Upper lobe of right lung (tissue), 1 donor: Measurements from ENCODE around the gene GPN2. TPM values are rescaled to one million over a fixed set of nuclear protein-coding genes. Genes with fewer than 3 reads are reported as not detected.
A peak's percentile ranks its signal among the peaks of the same experiment; 100 is the strongest.

Source experiments
- ATAC-seq: fragments of 200-7000 bp; cut with Tn5 transposase; one replicate; pipeline ENCODE4 v1.9.1; 2020; ENCODE audit warnings: mild to moderate bottlenecking, moderate library complexity
- DNase-seq: peaks from one replicate; pipeline ENCODE4 v3.0.0-alpha.2; 2020
- H3K27ac ChIP-seq: fragments of 200-600 bp; one replicate; pipeline ENCODE4 v1.8.0; 2022
- H3K27me3 ChIP-seq: fragments of 200-600 bp; one replicate; pipeline ENCODE4 v1.8.0; 2022; ENCODE audit warnings: mild to moderate bottlenecking
- H3K36me3 ChIP-seq: fragments of 200-600 bp; one replicate; pipeline ENCODE4 v1.8.0; 2022
- H3K4me1 ChIP-seq: fragments of 200-600 bp; one replicate; pipeline ENCODE4 v1.8.0; 2022
- H3K4me3 ChIP-seq: fragments of 200-600 bp; one replicate; pipeline ENCODE4 v1.8.0; 2022; ENCODE audit warnings: mild to moderate bottlenecking
- H3K9me3 ChIP-seq: fragments of 200-600 bp; one replicate; pipeline ENCODE4 v1.8.0; 2022
- CTCF ChIP-seq: fragments of 200-600 bp; IDR thresholded peaks from one replicate; pipeline ENCODE4 v1.8.0; 2022; ENCODE audit warnings: antibody characterized with exemption
- intact Hi-C: fragments of 100-400 bp; cut with DNase I; formaldehyde crosslinking; loops from one replicate; pipeline ENCODE4 v1.11.0; 2022
- total RNA-seq: library from RNA; stranded (reverse); fragmentation: NEBNext Ultra II Directional; extraction: Animal tissue kit (Norgen Biotek cat#: 25700); gene quantifications from one replicate; pipeline ENCODE4 v1.2.1, GENCODE V29; 2021
- donor health status: DM: no; HTN: yes; CAD: no; lungs with severe emphysema.

Gene GPN2
- total RNA-seq, 1 donor from 2014 or later = 24.6 TPM

DNA sequence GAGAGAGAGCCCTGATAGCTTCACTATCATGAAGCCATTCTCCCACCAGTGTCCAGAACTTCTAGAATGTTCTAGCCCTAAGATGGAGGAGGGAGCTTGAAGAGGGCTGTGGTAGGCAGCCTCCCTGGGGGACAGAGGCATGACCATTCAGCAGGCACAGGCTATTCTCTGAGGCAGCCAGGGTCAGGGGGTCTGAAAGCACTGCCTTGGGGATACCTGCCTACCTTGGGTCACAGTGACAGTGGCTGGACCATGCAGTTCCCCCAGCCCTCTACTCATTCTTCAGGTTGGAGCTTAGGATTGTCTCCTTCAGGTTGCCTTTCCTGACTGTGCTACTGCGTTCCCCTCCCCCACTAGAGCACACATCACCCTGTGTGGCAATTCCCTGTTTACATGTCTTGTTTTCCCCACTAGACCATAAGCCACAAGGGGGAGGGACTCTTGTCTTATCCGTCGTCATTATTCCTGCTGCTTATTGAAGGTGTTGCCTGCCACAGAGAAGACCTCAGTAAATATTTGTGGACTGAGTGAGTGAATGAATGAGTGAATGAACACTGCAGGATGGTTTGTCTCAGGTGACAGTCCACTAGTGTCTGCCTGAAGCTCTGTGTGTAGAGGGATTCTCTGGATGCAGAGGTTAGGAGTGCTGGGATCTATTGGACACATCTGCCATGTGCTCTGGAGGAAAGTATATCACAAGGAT, 58.4 kb downstream of the GPN2 start:
- DNase-seq = no peak
- Histone ChIP-seq H3K4me3 (no peak overlapping the region), H3K27me3 (no peaks in the 10 kb centered on the region), H3K4me1 (peaks cover 32% of the 10 kb centered on the region), H3K36me3 (peaks cover 45% of the 10 kb centered on the region), H3K9me3 (no peaks in the 10 kb centered on the region), H3K27ac (peak overlapping the region; percentile 47)
- intact Hi-C loops = no loop called here
- no peak for TF ChIP-seq CTCF
- peak; percentile 37 for ATAC-seq

GRCh38 chr1:26831059-26831458, 59.0 kb downstream of the GPN2 start:
- H3K4me1 ChIP-seq = peaks cover 34% of the 10 kb centered on the region
- DNase-seq = no peak
- H3K36me3 ChIP-seq = peaks cover 41% of the 10 kb centered on the region
- no peak for TF ChIP-seq CTCF
- H3K4me3 ChIP-seq = no peak overlapping the region
- no peaks in the 10 kb centered on the region for H3K27me3 ChIP-seq
- ATAC-seq = no peak
- H3K9me3 ChIP-seq = no peaks in the 10 kb centered on the region
- intact Hi-C loops = no loop called here
- H3K27ac ChIP-seq = no peak overlapping the region

- H3K4me1 ChIP-seq = peaks cover 40% of the 10 kb centered on the region
- no peak for TF ChIP-seq CTCF
- peaks cover 24% of the 10 kb centered on the region for H3K36me3 ChIP-seq
- ATAC-seq (no peak), DNase-seq (no peak)
- H3K27me3 ChIP-seq = no peaks in the 10 kb centered on the region
- no peaks in the 10 kb centered on the region for H3K9me3 ChIP-seq
- H3K27ac ChIP-seq = peak overlapping the region; percentile 33
- intact Hi-C loops = no loop called here
- no peak overlapping the region for H3K4me3 ChIP-seq
Observed at GRCh38 chr1:26829184-26829911, 60.7 kb downstream of the GPN2 start.

- Histone ChIP-seq H3K27ac (peak overlapping the region; percentile 33), H3K4me1 (peaks cover 40% of the 10 kb centered on the region), H3K4me3 (no peak overlapping the region), H3K9me3 (no peaks in the 10 kb centered on the region), H3K36me3 (peaks cover 16% of the 10 kb centered on the region), H3K27me3 (no peaks in the 10 kb centered on the region)
- peak; percentile 74 for DNase-seq
- peak; percentile 60 for ATAC-seq
- TF ChIP-seq CTCF = no peak
- intact Hi-C loops = no loop called here
Observed at GRCh38 chr1:26828411-26828991, 61.6 kb downstream of the GPN2 start.

- no peak for DNase-seq
- Histone ChIP-seq H3K4me1 (peaks cover 40% of the 10 kb centered on the region), H3K4me3 (peak overlapping the region; percentile 67), H3K27ac (peak overlapping the region; percentile 73), H3K27me3 (no peaks in the 10 kb centered on the region), H3K9me3 (no peaks in the 10 kb centered on the region), H3K36me3 (peaks cover 7% of the 10 kb centered on the region)
- TF ChIP-seq CTCF = no peak
- intact Hi-C loops = no loop called here
- ATAC-seq = no peak
Observed at GRCh38 chr1:26827663-26828062, 62.4 kb downstream of the GPN2 start.
